IMR-90 (cell line): ENCODE measurements around the gene RBM48. TPM values are rescaled to one million over a fixed set of nuclear protein-coding genes. Genes with fewer than 3 reads are reported as not detected.

ENCODE experiments used
- polyA plus RNA-seq, 3 experiments: library from polyadenylated mRNA; depleted of rRNA; stranded (reverse); fragments of >200 nt; gene quantifications; 2 replicates each; pipeline ENCODE4 v1.2.3, GENCODE V29; 2012; ENCODE audit warnings: low replicate concordance in 1 of 3
- total RNA-seq: library from RNA; depleted of rRNA; stranded (reverse); fragments of >200 nt; gene quantifications from 2 replicates; pipeline ENCODE4 v1.2.3, GENCODE V29; 2012; rRNA removed

Gene RBM48
- total and polyA plus RNA-seq, 2 of the 4 experiments (the other 2 are of a cell fraction): 5.1 to 5.6 TPM

Other genes with a start within 250 kb of the RBM48 start
- gene GATAD1, start 81.3 kb upstream of the RBM48 start, total RNA-seq: 9.3 and 10.3 TPM in 2 replicates
- gene GATAD1, start 81.3 kb upstream of the RBM48 start, polyA plus RNA-seq (2012; rRNA removed): 12.2 and 15.2 TPM in 2 replicates
- gene ERVW-1, start 50.8 kb upstream of the RBM48 start, total RNA-seq: not detected in 2 replicates
- gene ERVW-1, start 50.8 kb upstream of the RBM48 start, polyA plus RNA-seq (2012; rRNA removed): not detected in 2 replicates
- 12.7 and 13.9 TPM in 2 replicates for gene PEX1, start 275 bp upstream of the RBM48 start, total RNA-seq
- gene PEX1, start 275 bp upstream of the RBM48 start, polyA plus RNA-seq (2012; rRNA removed): 6.8 and 8.1 TPM in 2 replicates
- gene FAM133B, start 61.6 kb downstream of the RBM48 start, total RNA-seq: 5.4 and 16.4 TPM in 2 replicates
- gene FAM133B, start 61.6 kb downstream of the RBM48 start, polyA plus RNA-seq (2012; rRNA removed): 9.5 and 10.6 TPM in 2 replicates